Dermis microvascular lymphatic vessel endothelial cell (primary cell): ENCODE measurements around the gene CXCR6. TPM values are rescaled to one million over a fixed set of nuclear protein-coding genes. Genes with fewer than 3 reads are reported as not detected.
A peak's percentile ranks its signal among the peaks of the same experiment; 100 is the strongest.

Experiments
- DNase-seq, 2 donors: peaks; one replicate each; pipeline versions ENCODE4 v3.0.0 to v3.0.0-alpha.2; 2010; ENCODE audit warnings: low read depth in 2 of 2
- total RNA-seq: library from RNA; depleted of rRNA; stranded (reverse); fragments of >200 nt; gene quantifications from 2 replicates; pipeline ENCODE4 v1.2.1, GENCODE V29; 2014

CXCR6 gene
- not detected in 2 replicates for total RNA-seq

- no peak for DNase-seq
Observed at GRCh38 chr3:45943207-45943846, at the start of gene CXCR6. CXCR6 (plus strand) TSS chr3:45943464; CDS start chr3:45946482, 3,018 bp downstream.

GRCh38 chr3:45894015-45894414, 49.2 kb upstream of the CXCR6 start:
- DNase-seq, result no peak

- DNase-seq, result no peak
Observed at GRCh38 chr3:45895686-45896468, 47.4 kb upstream of the CXCR6 start.

GRCh38 chr3:45896956-45897355, 46.3 kb upstream of the CXCR6 start:
- no peak for DNase-seq

GRCh38 chr3:45904931-45905330, 38.3 kb upstream of the CXCR6 start:
- DNase-seq, result no peak

- DNase-seq, result no peak
Observed at GRCh38 chr3:45905755-45906154, 37.5 kb upstream of the CXCR6 start.

GRCh38 chr3:45906681-45907407, 36.4 kb upstream of the CXCR6 start:
- peak in 1 of 2 donors; percentile 38 for DNase-seq

- no peak for DNase-seq
Observed at GRCh38 chr3:45907769-45908705, 35.2 kb upstream of the CXCR6 start.

- no peak for DNase-seq
Observed at GRCh38 chr3:45908761-45909160, 34.5 kb upstream of the CXCR6 start.

- no peak for DNase-seq
Observed at GRCh38 chr3:45909542-45909941, 33.7 kb upstream of the CXCR6 start.

- DNase-seq, result no peak
Observed at GRCh38 chr3:45910892-45911291, 32.4 kb upstream of the CXCR6 start.

- no peak for DNase-seq
Observed at GRCh38 chr3:45911511-45912226, 31.6 kb upstream of the CXCR6 start.

- DNase-seq, result no peak
Observed at GRCh38 chr3:45912435-45912834, 30.8 kb upstream of the CXCR6 start.

GRCh38 chr3:45914362-45915058, 28.8 kb upstream of the CXCR6 start:
- no peak for DNase-seq

- DNase-seq, result no peak
Observed at GRCh38 chr3:45915059-45915439, 28.2 kb upstream of the CXCR6 start.

- DNase-seq, result no peak
Observed at GRCh38 chr3:45915518-45916231, 27.6 kb upstream of the CXCR6 start.

GRCh38 chr3:45917146-45917898, 25.9 kb upstream of the CXCR6 start:
- no peak for DNase-seq

- no peak for DNase-seq
Observed at GRCh38 chr3:45921158-45922038, 21.9 kb upstream of the CXCR6 start.
